SK-N-SH (cell line): ENCODE results near the gene TRIM10. TPM values are rescaled to one million over a fixed set of nuclear protein-coding genes. Genes with fewer than 3 reads are reported as not detected.

Source experiments
- CTCF ChIA-PET: fragments of 300-600, 350-600 bp; formaldehyde crosslinking; extraction: SDS; loops from one replicate; lab custom pipeline; 2021; lab: Yijun Ruan, JAX
- POLR2A ChIA-PET: fragments of 350-600 bp; sonication (Branson Sonifier 250); formaldehyde crosslinking; extraction: SDS; loops from one replicate; lab custom pipeline; 2020; ENCODE audit warnings: antibody characterized with exemption, inconsistent platforms; lab: Yijun Ruan, JAX
- DNase-seq: peaks from one replicate; pipeline ENCODE4 v3.0.0; 2012
- H2AFZ ChIP-seq: fragments of 200-600 bp; sonication (generic); 2 replicates; pipeline ENCODE4 v1.8.1; 2016; ENCODE audit warnings: antibody characterized with exemption, mild to moderate bottlenecking, low read depth
- H3F3A ChIP-seq: fragments of 200-600 bp; sonication (generic); replicated peaks from 2 replicates; pipeline ENCODE3; 2016; ENCODE audit warnings: antibody characterized with exemption, mild to moderate bottlenecking; ENCODE audit not compliant: insufficient read depth
- H3K27ac ChIP-seq, 2 experiments: fragments of 200-500 bp in 1 of 2; fragments of 200-600 bp in 1 of 2; sonication (Bioruptor generic) in 1 of 2; sonication (generic), shearing (Covaris generic) in 1 of 2; 2 replicates each; pipeline versions ENCODE4 v1.5.1 to v1.6.1; 2014 to 2016; ENCODE audit warnings: low read depth in 2 of 2, inconsistent platforms in 1 of 2, low read length in 1 of 2, mild to moderate bottlenecking in 1 of 2, mixed read lengths in 1 of 2
- H3K27me3 ChIP-seq: fragments of 200-600 bp; sonication (generic), shearing (Covaris generic); 2 replicates; pipeline ENCODE4 v1.6.1; 2016; ENCODE audit warnings: mixed run types; ENCODE audit not compliant: insufficient read depth
- H3K36me3 ChIP-seq, 2 experiments: fragments of 200-500 bp in 1 of 2; fragments of 200-600 bp in 1 of 2; sonication (Bioruptor generic) in 1 of 2; sonication (generic) in 1 of 2; replicated peaks in 1 of 2; 2 replicates each; pipeline versions ENCODE3 to v1.5.1; 2014 to 2016; ENCODE audit warnings: low read length in 1 of 2, mild to moderate bottlenecking in 1 of 2; ENCODE audit not compliant: insufficient read depth in 2 of 2, control insufficient read depth in 1 of 2
- H3K4me1 ChIP-seq, 2 experiments: fragments of 200-500 bp in 1 of 2; fragments of 200-600 bp in 1 of 2; sonication (Bioruptor generic) in 1 of 2; sonication (generic), shearing (Covaris generic) in 1 of 2; 2 replicates each; pipeline versions ENCODE4 v1.5.1 to v1.6.1; 2014 to 2016; ENCODE audit warnings: low read depth in 1 of 2, low read length in 1 of 2, mixed run types in 1 of 2; ENCODE audit not compliant: insufficient read depth in 2 of 2, control insufficient read depth in 1 of 2
- H3K4me2 ChIP-seq: fragments of 200-600 bp; sonication (generic), shearing (Covaris generic); 2 replicates; pipeline ENCODE4 v1.6.1; 2017; ENCODE audit warnings: mixed run types
- H3K4me3 ChIP-seq, 2 experiments: fragments of 200-500 bp in 1 of 2; fragments of 200-600 bp in 1 of 2; sonication (Bioruptor generic) in 1 of 2; sonication (generic), shearing (Covaris generic) in 1 of 2; 2 replicates each; pipeline versions ENCODE4 v1.5.1 to v1.8.1; 2014 to 2016; ENCODE audit warnings: low read depth in 2 of 2, inconsistent platforms in 1 of 2, low read length in 1 of 2, mild to moderate bottlenecking in 1 of 2, mixed read lengths in 1 of 2, moderate library complexity in 1 of 2
- H3K79me2 ChIP-seq: fragments of 200-600 bp; sonication (generic); 2 replicates; pipeline ENCODE4 v1.8.1; 2017; ENCODE audit warnings: mild to moderate bottlenecking; ENCODE audit not compliant: insufficient read depth
- H3K9ac ChIP-seq: fragments of 200-600 bp; sonication (generic); 2 replicates; pipeline ENCODE4 v1.6.1; 2017; ENCODE audit warnings: mixed run types
- H3K9me2 ChIP-seq: fragments of 200-600 bp; sonication (generic); 2 replicates; pipeline ENCODE4 v1.6.1; 2017; ENCODE audit warnings: mixed run types
- H3K9me3 ChIP-seq: fragments of 200-600 bp; sonication (generic); 2 replicates; pipeline ENCODE4 v1.6.1; 2017; ENCODE audit warnings: mixed run types, mild to moderate bottlenecking, moderate library complexity
- H4K20me1 ChIP-seq: fragments of 200-600 bp; sonication (generic); 2 replicates; pipeline ENCODE4 v1.6.1; 2017; ENCODE audit warnings: mild to moderate bottlenecking, mixed run types; ENCODE audit not compliant: insufficient read depth
- ELF1 ChIP-seq: IDR thresholded peaks from 2 replicates; pipeline ENCODE4 v1.4.0; 2012
- EP300 ChIP-seq, 2 experiments: IDR thresholded peaks; 2 replicates each; pipeline versions ENCODE4 v1.4.0 to v1.6.1; 2012; ENCODE audit warnings: borderline replicate concordance in 1 of 2, low read depth in 1 of 2, low read length in 1 of 2
- GABPA ChIP-seq: IDR thresholded peaks from 2 replicates; pipeline ENCODE4 v1.4.0; 2012; ENCODE audit warnings: low read depth, mild to moderate bottlenecking
- NRF1 ChIP-seq: IDR thresholded peaks from 2 replicates; pipeline ENCODE4 v1.6.1; 2012; ENCODE audit warnings: low read depth, mild to moderate bottlenecking, low read length
- RAD21 ChIP-seq: IDR thresholded peaks from 2 replicates; pipeline ENCODE4 v1.6.1; 2012; ENCODE audit warnings: mild to moderate bottlenecking, low read length
- RFX5 ChIP-seq: IDR thresholded peaks from 2 replicates; pipeline ENCODE4 v1.6.1; 2012; ENCODE audit warnings: mild to moderate bottlenecking, improper control_type of control experiment, low read length
- SMC3 ChIP-seq: IDR thresholded peaks from 2 replicates; pipeline ENCODE4 v1.6.1; 2012; ENCODE audit warnings: low read depth, low read length, improper control_type of control experiment
- TEAD4 ChIP-seq: IDR thresholded peaks from 2 replicates; pipeline ENCODE4 v1.4.0; 2012; ENCODE audit warnings: mild to moderate bottlenecking, borderline replicate concordance; ENCODE audit not compliant: insufficient read depth
- YY1 ChIP-seq: IDR thresholded peaks from 2 replicates; pipeline ENCODE4 v1.4.0; 2012; ENCODE audit warnings: low read depth, mild to moderate bottlenecking
- WGBS: methylation state at CpG from one replicate; pipeline ENCODE4 v1.1.6; 2017; ENCODE audit warnings: low lambda C conversion rate; 5-methylcytosine and 5-hydroxymethylcytosine counted together
- polyA plus RNA-seq, 3 experiments: library from polyadenylated mRNA; depleted of rRNA; stranded (reverse); fragments of >200 nt; gene quantifications; 2 replicates each; pipeline ENCODE4 v1.2.3, GENCODE V29; 2012
- TF ChIP-seq, protein P1 (sequence below): IDR thresholded peaks from 2 replicates; pipeline ENCODE4 v1.4.0; 2012; ENCODE audit warnings: low read depth, borderline replicate concordance
- TF ChIP-seq, protein P2 (sequence below): fragments of 200-600 bp; sonication (generic); IDR thresholded peaks from 2 replicates; pipeline ENCODE4 v1.6.1; 2017; ENCODE audit warnings: antibody characterized with exemption, mild to moderate bottlenecking, moderate library complexity
- TF ChIP-seq, protein P3 (sequence below): fragments of 150-350 bp; IDR thresholded peaks from 2 replicates; pipeline ENCODE4 v1.6.1; 2017; ENCODE audit warnings: antibody characterized with exemption, low read length, low read depth, borderline replicate concordance

TRIM10 gene
- polyA plus RNA-seq, 1 of the 3 experiments (the other 2 are of a cell fraction), result not detected

DNA sequence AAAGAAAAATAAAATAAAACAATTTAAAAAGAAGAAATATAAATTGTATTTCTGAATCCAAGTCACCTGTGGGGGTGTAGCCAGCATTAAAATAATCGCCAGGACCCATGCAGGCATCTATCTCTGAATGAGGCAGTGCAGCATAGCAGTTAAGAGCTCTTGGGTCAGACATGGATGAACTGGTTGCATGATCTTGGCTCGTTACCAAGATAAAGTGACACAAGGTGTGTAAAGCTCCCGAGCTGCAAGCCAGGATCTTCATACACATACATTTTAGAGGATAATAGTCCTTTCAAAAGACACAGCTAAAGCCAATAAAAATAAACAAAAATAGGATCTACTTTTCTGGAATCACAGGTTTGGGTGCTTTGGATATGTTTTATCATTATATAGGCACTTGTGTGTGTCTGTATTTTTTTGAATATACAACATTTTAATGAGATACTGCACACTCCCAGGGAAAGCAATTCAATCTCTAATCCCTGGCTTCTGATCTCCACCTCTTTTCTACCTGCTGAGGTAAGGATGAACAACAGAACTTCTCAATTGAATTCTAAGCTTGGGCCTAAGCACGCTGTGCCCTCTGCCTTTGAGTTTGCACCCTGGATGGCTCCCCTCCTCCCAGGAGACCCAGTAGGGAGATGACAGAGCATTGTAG is 8.9 kb downstream of the TRIM10 start:
- POLR2A ChIA-PET, result no interaction called here
- H3K27ac ChIP-seq, result no peak overlapping the region
- CTCF ChIA-PET, result interaction anchor here (0.9 to 6.4 kb wide), 6 partner anchors 16 to 49 kb away, joined by 3 to 38 read pairs (median 4); partner anchors contain the start of gene TRIM40

DNA sequence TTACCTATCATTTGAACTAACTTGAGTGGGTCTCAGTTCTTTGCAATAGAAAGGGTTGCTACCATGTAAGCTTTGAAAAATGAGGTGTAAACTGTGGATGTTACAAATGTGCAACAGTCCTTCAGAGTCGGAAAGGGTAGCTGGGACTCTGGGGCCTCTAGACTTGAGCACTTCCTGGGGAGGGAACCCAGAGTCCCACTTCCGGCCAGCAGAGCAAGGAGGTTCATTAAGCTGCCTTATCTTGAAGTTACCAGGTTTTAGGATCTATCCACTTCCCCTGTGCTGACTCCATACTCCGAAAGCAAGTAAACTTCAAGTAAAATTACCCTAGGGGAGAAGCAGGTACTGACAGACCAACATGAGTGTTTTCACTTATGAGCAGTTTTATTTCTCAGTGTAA is 9.4 kb downstream of the TRIM10 start:
- no peaks in the 10 kb centered on the region for H3K79me2 ChIP-seq
- no peaks in the 10 kb centered on the region for H3K9me2 ChIP-seq
- H3K9ac ChIP-seq, result no peak overlapping the region
- no peak overlapping the region for H3K4me3 ChIP-seq
- no peaks in the 10 kb centered on the region for H4K20me1 ChIP-seq
- no peaks in the 10 kb centered on the region for H3K9me3 ChIP-seq
- no peak for DNase-seq
- TF ChIP-seq, protein P1, sequence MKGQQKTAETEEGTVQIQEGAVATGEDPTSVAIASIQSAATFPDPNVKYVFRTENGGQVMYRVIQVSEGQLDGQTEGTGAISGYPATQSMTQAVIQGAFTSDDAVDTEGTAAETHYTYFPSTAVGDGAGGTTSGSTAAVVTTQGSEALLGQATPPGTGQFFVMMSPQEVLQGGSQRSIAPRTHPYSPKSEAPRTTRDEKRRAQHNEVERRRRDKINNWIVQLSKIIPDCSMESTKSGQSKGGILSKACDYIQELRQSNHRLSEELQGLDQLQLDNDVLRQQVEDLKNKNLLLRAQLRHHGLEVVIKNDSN, result no peak
- TF ChIP-seq GABPA (no peak), YY1 (no peak), TEAD4 (no peak)
- TF ChIP-seq, protein P2, sequence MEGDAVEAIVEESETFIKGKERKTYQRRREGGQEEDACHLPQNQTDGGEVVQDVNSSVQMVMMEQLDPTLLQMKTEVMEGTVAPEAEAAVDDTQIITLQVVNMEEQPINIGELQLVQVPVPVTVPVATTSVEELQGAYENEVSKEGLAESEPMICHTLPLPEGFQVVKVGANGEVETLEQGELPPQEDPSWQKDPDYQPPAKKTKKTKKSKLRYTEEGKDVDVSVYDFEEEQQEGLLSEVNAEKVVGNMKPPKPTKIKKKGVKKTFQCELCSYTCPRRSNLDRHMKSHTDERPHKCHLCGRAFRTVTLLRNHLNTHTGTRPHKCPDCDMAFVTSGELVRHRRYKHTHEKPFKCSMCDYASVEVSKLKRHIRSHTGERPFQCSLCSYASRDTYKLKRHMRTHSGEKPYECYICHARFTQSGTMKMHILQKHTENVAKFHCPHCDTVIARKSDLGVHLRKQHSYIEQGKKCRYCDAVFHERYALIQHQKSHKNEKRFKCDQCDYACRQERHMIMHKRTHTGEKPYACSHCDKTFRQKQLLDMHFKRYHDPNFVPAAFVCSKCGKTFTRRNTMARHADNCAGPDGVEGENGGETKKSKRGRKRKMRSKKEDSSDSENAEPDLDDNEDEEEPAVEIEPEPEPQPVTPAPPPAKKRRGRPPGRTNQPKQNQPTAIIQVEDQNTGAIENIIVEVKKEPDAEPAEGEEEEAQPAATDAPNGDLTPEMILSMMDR, result no peak
- TF ChIP-seq, protein P3, sequence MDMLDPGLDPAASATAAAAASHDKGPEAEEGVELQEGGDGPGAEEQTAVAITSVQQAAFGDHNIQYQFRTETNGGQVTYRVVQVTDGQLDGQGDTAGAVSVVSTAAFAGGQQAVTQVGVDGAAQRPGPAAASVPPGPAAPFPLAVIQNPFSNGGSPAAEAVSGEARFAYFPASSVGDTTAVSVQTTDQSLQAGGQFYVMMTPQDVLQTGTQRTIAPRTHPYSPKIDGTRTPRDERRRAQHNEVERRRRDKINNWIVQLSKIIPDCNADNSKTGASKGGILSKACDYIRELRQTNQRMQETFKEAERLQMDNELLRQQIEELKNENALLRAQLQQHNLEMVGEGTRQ, result no peak
- H3K27ac ChIP-seq, result no peak overlapping the region
- POLR2A ChIA-PET, result no interaction called here
- no peaks in the 10 kb centered on the region for H3F3A ChIP-seq
- no peak overlapping the region for H3K4me2 ChIP-seq
- peaks cover 8% of the 10 kb centered on the region; the same call in 1 of the 2 replicates for H3K27me3 ChIP-seq
- CTCF ChIA-PET, result interaction anchor here (0.9 to 6.4 kb wide), 5 partner anchors 17 to 48 kb away, joined by 3 to 38 read pairs (median 5); no protein-coding TSS in a partner anchor
- no peaks in the 10 kb centered on the region for H3K36me3 ChIP-seq
- 39% methylated on average over 3 of the region's 3 CpGs for WGBS
- no peak overlapping the region for H2AFZ ChIP-seq
- no peaks in the 10 kb centered on the region; a peak in 1 of 4 replicates for H3K4me1 ChIP-seq

More for the DNA sequence above, 8.9 kb downstream of the TRIM10 start:
- Histone ChIP-seq H3K4me2 (no peak overlapping the region), H3K36me3 (no peaks in the 10 kb centered on the region), H3K4me3 (no peak overlapping the region), H3K9me3 (no peaks in the 10 kb centered on the region), H2AFZ (no peak overlapping the region), H4K20me1 (no peaks in the 10 kb centered on the region), H3K4me1 (no peaks in the 10 kb centered on the region; a peak in 1 of 4 replicates), H3K9me2 (no peaks in the 10 kb centered on the region), H3K79me2 (no peaks in the 10 kb centered on the region), H3F3A (no peaks in the 10 kb centered on the region), H3K9ac (no peak overlapping the region), H3K27me3 (peaks cover 8% of the 10 kb centered on the region; the same call in 1 of the 2 replicates)
- TF ChIP-seq NRF1, result no peak
- no peak for TF ChIP-seq ELF1
- TF ChIP-seq RAD21, result no peak
- TF ChIP-seq RFX5, result no peak
- TF ChIP-seq SMC3, result no peak
- no peak for TF ChIP-seq TEAD4
- TF ChIP-seq EP300 (IDR thresholded peaks at IDR 0.05; ENCODE audit: borderline replicate concordance in 1 of 2, low read depth in 1 of 2, low read length in 1 of 2), result no peak
- 13% methylated on average over 4 of the region's 4 CpGs for WGBS
- DNase-seq, result no peak
